ENCODE data around the gene MERTK. TPM values are rescaled to one million over a fixed set of nuclear protein-coding genes. Genes with fewer than 3 reads are reported as not detected.
"Not testable (repeated sequence)": the region's sequence is repeated elsewhere in the genome, so short reads cannot be mapped to it uniquely, and the experiment has no call there.

The MERTK gene
- polyA plus RNA-seq, 1 of the 3 experiments (the other 2 are of a cell fraction) = 9.6 TPM

DNA sequence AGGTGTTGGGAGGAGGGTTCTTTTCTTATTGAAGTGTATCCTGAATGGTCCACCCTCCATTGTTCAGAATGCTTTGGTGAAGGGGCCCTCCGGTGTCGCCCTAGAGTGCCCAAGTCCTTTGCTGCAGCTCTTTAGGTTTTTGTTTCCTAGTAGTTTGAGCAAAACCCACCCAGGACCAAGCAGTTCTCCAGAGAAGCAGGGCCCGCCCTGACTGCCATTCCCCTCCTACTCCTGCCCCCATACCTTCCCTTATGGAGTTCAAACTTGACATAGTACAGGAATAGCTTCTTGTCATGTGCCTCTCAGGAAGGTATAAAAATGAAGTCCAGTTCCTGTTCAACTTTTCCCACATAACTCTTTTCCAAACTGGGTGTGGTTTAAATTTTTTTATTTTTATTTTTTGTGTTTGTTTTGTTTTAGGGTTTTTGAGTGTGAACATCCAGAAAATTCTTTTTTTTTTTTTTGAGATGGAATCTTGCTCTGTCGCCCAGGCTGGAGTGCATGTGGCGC lies 5.6 kb downstream of the MERTK start:
- Histone ChIP-seq H3K27ac (ENCODE audit: low read depth in 2 of 2, low read length in 1 of 2) (no peak overlapping the region), H2AFZ (ENCODE audit: low read depth) (no peak overlapping the region), H3K9ac (no peak overlapping the region), H3K9me3 (no peaks in the 10 kb centered on the region), H3K4me3 (ENCODE audit: low read depth in 2 of 2, low read length in 1 of 2) (no peak overlapping the region), H3K79me2 (ENCODE audit: insufficient read depth) (no peaks in the 10 kb centered on the region), H3K9me2 (no peaks in the 10 kb centered on the region), H3K4me2 (no peak overlapping the region), H3K27me3 (ENCODE audit: insufficient read depth) (no peaks in the 10 kb centered on the region; the same call in 1 of the 2 replicates), H3K36me3 (replicated peaks in 1 of 2; ENCODE audit: control insufficient read depth in 1 of 2, insufficient read depth in 2 of 2, low read length in 1 of 2) (no peaks in the 10 kb centered on the region), H3K4me1 (ENCODE audit: control insufficient read depth in 1 of 2, insufficient read depth in 2 of 2, low read depth in 1 of 2, low read length in 1 of 2) (peaks cover 6 to 19% of the 10 kb centered on the region in 2 experiments; a peak in 2 of 4 replicates), H4K20me1 (ENCODE audit: insufficient read depth) (no peaks in the 10 kb centered on the region), H3F3A (replicated peaks; ENCODE audit: insufficient read depth) (peaks cover 8% of the 10 kb centered on the region)
- DNase-seq = no peak
- ChIA-PET POLR2A (no interaction called here), CTCF (interaction anchor here (1.2 to 5.4 kb wide), 3 partner anchors 16 to 147 kb away, joined by 4 to 72 read pairs (median 5); partner anchors contain the start of gene TMEM87B)
- TF ChIP-seq FOXM1 (IDR thresholded peaks at IDR 0.05; ENCODE audit: low read depth) = no peak
- TF ChIP-seq JUND (IDR thresholded peaks at IDR 0.05) = no peak
- no peak for TF ChIP-seq ELF1 (IDR thresholded peaks at IDR 0.05)
- TF ChIP-seq MXI1 (IDR thresholded peaks at IDR 0.05; ENCODE audit: low read depth, low read length) = no peak
- TF ChIP-seq FOXJ3 (CRISPR knock-in tag; IDR thresholded peaks at IDR 0.05) = no peak
- TF ChIP-seq, protein P1, sequence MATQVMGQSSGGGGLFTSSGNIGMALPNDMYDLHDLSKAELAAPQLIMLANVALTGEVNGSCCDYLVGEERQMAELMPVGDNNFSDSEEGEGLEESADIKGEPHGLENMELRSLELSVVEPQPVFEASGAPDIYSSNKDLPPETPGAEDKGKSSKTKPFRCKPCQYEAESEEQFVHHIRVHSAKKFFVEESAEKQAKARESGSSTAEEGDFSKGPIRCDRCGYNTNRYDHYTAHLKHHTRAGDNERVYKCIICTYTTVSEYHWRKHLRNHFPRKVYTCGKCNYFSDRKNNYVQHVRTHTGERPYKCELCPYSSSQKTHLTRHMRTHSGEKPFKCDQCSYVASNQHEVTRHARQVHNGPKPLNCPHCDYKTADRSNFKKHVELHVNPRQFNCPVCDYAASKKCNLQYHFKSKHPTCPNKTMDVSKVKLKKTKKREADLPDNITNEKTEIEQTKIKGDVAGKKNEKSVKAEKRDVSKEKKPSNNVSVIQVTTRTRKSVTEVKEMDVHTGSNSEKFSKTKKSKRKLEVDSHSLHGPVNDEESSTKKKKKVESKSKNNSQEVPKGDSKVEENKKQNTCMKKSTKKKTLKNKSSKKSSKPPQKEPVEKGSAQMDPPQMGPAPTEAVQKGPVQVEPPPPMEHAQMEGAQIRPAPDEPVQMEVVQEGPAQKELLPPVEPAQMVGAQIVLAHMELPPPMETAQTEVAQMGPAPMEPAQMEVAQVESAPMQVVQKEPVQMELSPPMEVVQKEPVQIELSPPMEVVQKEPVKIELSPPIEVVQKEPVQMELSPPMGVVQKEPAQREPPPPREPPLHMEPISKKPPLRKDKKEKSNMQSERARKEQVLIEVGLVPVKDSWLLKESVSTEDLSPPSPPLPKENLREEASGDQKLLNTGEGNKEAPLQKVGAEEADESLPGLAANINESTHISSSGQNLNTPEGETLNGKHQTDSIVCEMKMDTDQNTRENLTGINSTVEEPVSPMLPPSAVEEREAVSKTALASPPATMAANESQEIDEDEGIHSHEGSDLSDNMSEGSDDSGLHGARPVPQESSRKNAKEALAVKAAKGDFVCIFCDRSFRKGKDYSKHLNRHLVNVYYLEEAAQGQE (IDR thresholded peaks at IDR 0.05; ENCODE audit: low read depth, low read length) = no peak
- TF ChIP-seq EP300 (IDR thresholded peaks at IDR 0.05; ENCODE audit: borderline replicate concordance in 1 of 2, low read depth in 1 of 2, low read length in 1 of 2) = no peak
- TF ChIP-seq YY1 (IDR thresholded peaks at IDR 0.05; ENCODE audit: low read depth) = no peak
- no peak for TF ChIP-seq MAX (IDR thresholded peaks at IDR 0.05; ENCODE audit: low read depth)
- WGBS (ENCODE audit: low lambda C conversion rate) = 88% methylated on average over 5 of the region's 5 CpGs

GRCh38 chr2:111904726-111905474 lies 6.5 kb downstream of the MERTK start:
- H3K4me2 ChIP-seq = no peak overlapping the region
- no peak for DNase-seq
- no peak overlapping the region for H2AFZ ChIP-seq (ENCODE audit: low read depth)
- peaks cover 8% of the 10 kb centered on the region for H3F3A ChIP-seq (replicated peaks; ENCODE audit: insufficient read depth)
- no peaks in the 10 kb centered on the region for H4K20me1 ChIP-seq (ENCODE audit: insufficient read depth)
- no peaks in the 10 kb centered on the region for H3K9me2 ChIP-seq
- ChIA-PET POLR2A (no interaction called here), CTCF (no interaction called here)
- H3K9ac ChIP-seq = no peak overlapping the region
- H3K4me1 ChIP-seq (ENCODE audit: control insufficient read depth in 1 of 2, insufficient read depth in 2 of 2, low read depth in 1 of 2, low read length in 1 of 2) = peaks cover 10 to 21% of the 10 kb centered on the region in 2 experiments; a peak in 2 of 4 replicates
- WGBS (ENCODE audit: low lambda C conversion rate) = 94% methylated on average over 10 of the region's 10 CpGs
- H3K27ac ChIP-seq (ENCODE audit: low read depth in 2 of 2, low read length in 1 of 2) = no peak overlapping the region
- H3K9me3 ChIP-seq = no peaks in the 10 kb centered on the region
- no peak overlapping the region for H3K4me3 ChIP-seq (ENCODE audit: low read depth in 2 of 2, low read length in 1 of 2)
- H3K27me3 ChIP-seq (ENCODE audit: insufficient read depth) = no peaks in the 10 kb centered on the region
- TF ChIP-seq GATA2 (CRISPR knock-in tag; IDR thresholded peaks at IDR 0.05) (no peak), EZH2phosphoT487 (IDR thresholded peaks at IDR 0.05; ENCODE audit: borderline replicate concordance, low read depth) (no peak), RXRA (IDR thresholded peaks at IDR 0.05; ENCODE audit: borderline replicate concordance, low read depth) (no peak), MXI1 (IDR thresholded peaks at IDR 0.05; ENCODE audit: low read depth, low read length) (no peak), NFIC (IDR thresholded peaks at IDR 0.05; ENCODE audit: borderline replicate concordance) (no peak), SIN3A (IDR thresholded peaks at IDR 0.05; ENCODE audit: borderline replicate concordance, low read depth, low read length) (no peak)
- no peaks in the 10 kb centered on the region for H3K79me2 ChIP-seq (ENCODE audit: insufficient read depth)
- no peaks in the 10 kb centered on the region for H3K36me3 ChIP-seq (replicated peaks in 1 of 2; ENCODE audit: control insufficient read depth in 1 of 2, insufficient read depth in 2 of 2, low read length in 1 of 2)

- POLR2A ChIA-PET; H3K9me3 ChIP-seq; H4K20me1 ChIP-seq (ENCODE audit: insufficient read depth); H3F3A ChIP-seq (replicated peaks; ENCODE audit: insufficient read depth); H3K79me2 ChIP-seq (ENCODE audit: insufficient read depth); H3K9me2 ChIP-seq; DNase-seq; H3K9ac ChIP-seq; H3K4me3 ChIP-seq (ENCODE audit: low read depth in 2 of 2, low read length in 1 of 2); H3K27ac ChIP-seq (ENCODE audit: low read depth in 2 of 2, low read length in 1 of 2); H2AFZ ChIP-seq (ENCODE audit: low read depth); H3K27me3 ChIP-seq (ENCODE audit: insufficient read depth); H3K4me2 ChIP-seq; H3K36me3 ChIP-seq (replicated peaks in 1 of 2; ENCODE audit: control insufficient read depth in 1 of 2, insufficient read depth in 2 of 2, low read length in 1 of 2): not testable (repeated sequence)
- 84% methylated on average over 9 of the region's 9 CpGs for WGBS (ENCODE audit: low lambda C conversion rate)
- CTCF ChIA-PET = interaction anchor here (0.6 to 0.9 kb wide), 2 partner anchors 142 to 576 kb away, joined by 3 read pairs; no protein-coding TSS in a partner anchor
- H3K4me1 ChIP-seq (ENCODE audit: control insufficient read depth in 1 of 2, insufficient read depth in 2 of 2, low read depth in 1 of 2, low read length in 1 of 2) = peaks cover 10 to 21% of the 10 kb centered on the region in 2 experiments; a peak in 2 of 4 replicates
Observed at GRCh38 chr2:111905475-111905869, 7.1 kb downstream of the MERTK start.

Data from SK-N-SH (cell line).